Measurements from ENCODE around the gene POTED.
"Not testable (repeated sequence)": the region's sequence is repeated elsewhere in the genome, so short reads cannot be mapped to it uniquely, and the experiment has no call there.

The POTED gene

DNA sequence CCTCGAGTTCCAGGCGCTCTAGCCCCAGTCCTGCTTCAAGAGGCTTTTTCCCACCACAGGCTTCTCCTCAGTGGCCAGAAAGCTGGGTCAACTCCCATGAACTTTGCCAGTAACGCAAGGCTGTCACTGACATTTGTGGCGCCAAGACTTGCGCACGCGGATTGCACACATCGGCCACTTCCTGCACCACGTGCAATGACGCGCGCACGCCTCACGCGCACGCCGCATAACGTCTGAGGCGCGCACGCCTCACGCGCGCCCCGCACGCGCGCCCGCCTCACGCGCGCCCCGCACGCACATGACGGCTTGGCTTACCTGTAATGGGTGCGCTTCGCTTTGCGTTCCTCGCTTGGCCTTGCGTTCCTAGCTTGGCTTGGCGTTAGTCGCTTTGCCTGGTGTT is at the start of gene POTED:
POTED (plus strand) TSS at position 301 of the 400 bp plus-strand sequence. CDS start 452 bp downstream, outside the sequence.
- H3K27ac ChIP-seq = not testable (repeated sequence)

DNA sequence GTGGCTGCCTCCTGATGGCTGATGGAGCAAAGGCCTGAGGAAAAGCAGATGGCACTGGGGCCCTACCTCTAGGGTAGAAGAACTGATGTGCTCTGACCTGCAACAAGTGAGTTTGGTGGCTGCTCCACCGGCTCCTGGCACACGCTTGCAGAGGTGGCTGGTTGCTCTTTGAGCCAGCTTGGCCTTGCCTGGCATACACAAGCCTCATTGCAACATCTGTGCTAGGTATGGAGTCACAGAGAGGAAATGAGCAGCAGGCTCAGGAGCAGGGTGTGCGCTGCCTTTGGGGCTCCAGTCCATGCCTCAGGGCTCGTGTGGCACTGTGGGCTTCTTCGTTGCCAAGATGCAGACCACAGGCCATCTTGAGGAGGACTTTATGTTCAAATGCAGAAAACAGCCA is 40.5 kb downstream of the POTED start:
- H3K27ac ChIP-seq = not testable (repeated sequence)

DNA sequence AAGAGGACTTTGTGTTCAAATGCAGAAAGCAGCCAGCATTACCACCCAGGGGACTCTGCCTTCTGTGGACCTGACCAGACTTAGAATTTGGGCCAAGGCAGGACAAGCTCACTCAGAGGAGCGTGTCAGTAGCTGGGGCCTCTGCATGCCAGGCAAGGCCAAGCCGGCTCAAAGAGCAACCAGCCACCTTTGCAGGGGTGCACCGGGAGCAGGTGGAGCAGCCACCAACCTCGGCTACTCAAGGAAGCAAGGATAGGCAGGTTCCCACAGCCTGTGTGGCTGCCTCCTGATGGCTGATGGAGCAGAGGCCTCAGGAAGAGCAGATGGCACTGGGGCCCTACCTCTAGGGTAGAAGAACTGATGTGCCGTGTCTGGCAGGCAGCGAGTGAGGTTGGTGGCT is 42.2 kb downstream of the POTED start:
- H3K27ac ChIP-seq = not testable (repeated sequence)

Measured in C4-2B (cell line).